NCI-H526 (cell line): ENCODE data around the gene ACTA2.

Source experiments
- DNase-seq, 2 experiments: peaks; one replicate each; lab custom pipeline; 2025; lab: John Stamatoyannopoulos, UW

ACTA2 gene

DNA sequence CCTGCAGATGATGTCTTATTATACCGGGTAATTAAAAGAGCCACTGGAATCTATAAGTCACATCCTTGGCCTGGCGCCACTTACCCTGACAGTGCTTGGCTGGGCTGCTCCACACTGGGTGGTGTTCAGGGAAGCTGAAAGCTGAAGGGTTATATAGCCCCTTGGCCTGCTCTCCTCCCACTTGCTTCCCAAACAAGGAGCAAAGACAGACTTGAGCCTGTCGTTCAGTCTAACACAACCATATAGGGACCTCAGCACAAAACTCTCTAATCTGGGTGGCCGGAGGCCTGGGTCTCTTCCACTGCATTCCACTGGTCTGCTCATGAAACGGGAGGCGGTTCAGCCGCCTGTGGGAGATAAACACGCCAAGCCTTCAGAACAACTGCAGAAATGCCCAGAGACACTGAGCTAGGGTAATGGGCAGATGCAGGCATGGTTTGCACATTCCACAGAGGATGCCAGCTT lies at the start of gene ACTA2:
TSS of gene ACTA2 (minus strand) at position 127 of the 465 bp plus-strand sequence. CDS start 3,843 bp downstream, outside the sequence.
- DNase-seq, result no peak

DNA sequence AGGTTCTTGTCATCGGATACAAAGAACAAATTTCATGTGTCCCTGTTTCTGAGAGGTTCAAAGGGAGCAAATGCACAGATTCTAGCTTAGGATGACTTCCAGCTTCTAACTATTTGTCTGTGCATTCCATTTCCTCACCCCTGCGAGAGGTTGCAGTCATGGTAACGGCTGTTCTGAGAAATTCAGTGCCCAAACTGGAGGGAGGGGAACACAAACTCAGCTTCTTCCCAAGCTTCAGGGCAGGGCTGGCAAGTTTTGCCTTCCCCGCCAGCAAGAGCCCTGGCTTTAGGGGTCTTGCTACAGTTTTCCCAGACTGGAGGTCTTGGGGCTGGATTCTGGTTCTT lies 49.1 kb upstream of the ACTA2 start:
- no peak for DNase-seq

- DNase-seq, result no peak
Observed at GRCh38 chr10:89001024-89001728, 48.6 kb upstream of the ACTA2 start.

DNA sequence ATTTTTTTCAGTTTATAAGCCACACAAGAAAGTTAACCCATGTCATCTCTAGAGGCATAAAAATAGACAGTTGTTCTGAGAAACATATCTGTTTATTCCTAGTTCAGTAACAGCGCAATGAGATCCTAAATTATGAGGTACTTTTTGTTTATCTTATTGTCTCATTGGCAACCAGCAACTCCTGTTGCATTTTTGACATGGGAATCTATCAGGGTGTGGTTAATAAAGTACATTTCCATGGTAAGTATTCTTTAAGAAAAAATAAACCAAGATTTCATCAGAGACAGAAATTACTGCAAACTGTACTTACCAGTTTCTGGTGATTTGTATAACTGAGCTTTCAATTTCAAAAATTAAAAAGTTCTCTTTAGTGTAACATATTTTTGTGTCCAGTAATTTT lies 47.1 kb upstream of the ACTA2 start:
- no peak for DNase-seq

DNA sequence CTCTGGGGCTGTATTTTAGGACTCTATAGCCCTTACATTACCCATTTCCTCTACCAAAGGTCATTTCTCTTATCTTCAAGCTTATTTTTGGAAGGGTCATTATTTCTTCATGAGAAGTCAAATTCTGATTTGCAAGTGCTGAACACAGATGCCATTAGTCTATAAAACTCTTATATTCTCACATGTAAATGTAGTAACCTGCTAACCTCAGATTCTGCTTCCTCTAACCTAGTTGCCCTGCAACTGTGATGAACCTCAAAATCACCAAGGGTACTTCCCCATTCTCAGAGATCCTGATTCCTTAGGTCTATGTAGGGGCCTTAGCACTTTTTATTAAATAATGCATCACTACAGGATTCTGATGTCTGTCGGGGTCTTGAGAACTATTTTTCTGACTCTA lies 44.4 kb upstream of the ACTA2 start:
- DNase-seq, result no peak

- DNase-seq, result no peak
Observed at GRCh38 chr10:88995156-88995876, 42.7 kb upstream of the ACTA2 start.

DNA sequence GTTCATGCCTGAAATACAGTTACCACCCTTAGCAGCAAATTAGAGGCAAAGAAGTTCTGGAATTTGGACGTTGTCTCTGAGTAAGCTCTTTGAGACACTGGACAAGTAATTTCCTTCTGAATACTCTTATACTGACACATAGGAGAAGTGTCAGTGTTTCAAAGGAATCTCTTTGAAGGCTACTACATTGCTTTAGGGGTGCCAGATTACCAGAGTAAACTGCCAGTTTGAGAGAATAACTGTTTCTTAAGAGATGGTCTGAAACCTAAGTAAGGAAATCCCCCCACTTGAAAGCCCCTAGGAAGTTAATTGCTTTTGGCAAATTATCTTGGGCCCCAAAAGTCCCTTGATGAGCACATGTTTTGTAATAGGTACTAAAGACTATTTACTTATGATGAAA lies 41.4 kb upstream of the ACTA2 start:
- no peak for DNase-seq

GRCh38 chr10:88992921-88993524 lies 40.5 kb upstream of the ACTA2 start:
- DNase-seq, result peak in 1 of 2 experiments; percentile 1

DNA sequence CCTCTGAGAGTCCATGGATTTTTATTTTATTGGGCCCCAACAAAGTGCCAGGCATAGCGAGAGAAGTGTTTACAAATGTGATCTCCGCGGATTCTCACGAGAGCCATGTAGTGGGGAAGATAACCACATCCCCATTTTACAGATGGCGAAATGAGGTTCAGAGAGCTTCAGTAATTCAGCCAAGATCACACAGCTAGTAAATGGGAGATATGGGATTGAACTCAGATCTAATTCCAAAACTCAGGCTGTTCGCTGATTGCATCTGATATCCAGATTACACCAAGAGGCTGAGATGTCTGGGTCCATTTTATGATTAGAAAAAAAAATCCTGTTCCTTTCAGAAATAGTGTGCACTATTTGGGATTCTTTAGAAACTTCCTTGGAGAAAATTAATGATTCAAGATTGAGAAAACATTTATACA lies 39.3 kb upstream of the ACTA2 start:
- no peak for DNase-seq

GRCh38 chr10:88991161-88991898 lies 38.8 kb upstream of the ACTA2 start:
- DNase-seq, result peak in 1 of 2 experiments; percentile 63

DNA sequence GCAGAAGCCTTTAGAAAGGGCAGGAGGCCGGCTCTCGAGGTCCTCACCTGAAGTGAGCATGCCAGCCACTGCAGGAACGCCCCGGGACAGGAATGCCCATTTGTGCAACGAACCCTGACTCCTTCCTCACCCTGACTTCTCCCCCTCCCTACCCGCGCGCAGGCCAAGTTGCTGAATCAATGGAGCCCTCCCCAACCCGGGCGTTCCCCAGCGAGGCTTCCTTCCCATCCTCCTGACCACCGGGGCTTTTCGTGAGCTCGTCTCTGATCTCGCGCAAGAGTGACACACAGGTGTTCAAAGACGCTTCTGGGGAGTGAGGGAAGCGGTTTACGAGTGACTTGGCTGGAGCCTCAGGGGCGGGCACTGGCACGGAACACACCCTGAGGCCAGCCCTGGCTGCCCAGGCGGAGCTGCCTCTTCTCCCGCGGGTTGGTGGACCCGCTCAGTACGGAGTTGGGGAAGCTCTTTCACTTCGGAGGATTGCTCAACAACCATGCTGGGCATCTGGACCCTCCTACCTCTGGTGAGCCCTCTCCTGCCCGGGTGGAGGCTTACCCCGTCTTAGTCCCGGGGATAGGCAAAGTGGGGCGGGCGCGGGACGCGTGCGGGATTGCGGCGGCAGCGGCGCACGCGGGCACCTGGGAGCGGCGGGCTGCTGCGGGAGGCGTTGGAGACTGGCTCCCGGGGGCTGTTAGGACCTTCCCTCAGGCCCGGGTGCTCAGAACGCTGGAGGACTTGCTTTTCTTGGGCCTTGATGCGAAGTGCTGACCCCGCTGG lies 38.0 kb upstream of the ACTA2 start, which contains the start of gene FAS:
TSS of gene FAS (plus strand) at position 415 of the 777 bp plus-strand sequence. CDS start at position 494, 79 bp downstream.
- peak; percentile 16 to 73 for DNase-seq

GRCh38 chr10:88989824-88990383 lies 37.3 kb upstream of the ACTA2 start:
- no peak for DNase-seq

DNA sequence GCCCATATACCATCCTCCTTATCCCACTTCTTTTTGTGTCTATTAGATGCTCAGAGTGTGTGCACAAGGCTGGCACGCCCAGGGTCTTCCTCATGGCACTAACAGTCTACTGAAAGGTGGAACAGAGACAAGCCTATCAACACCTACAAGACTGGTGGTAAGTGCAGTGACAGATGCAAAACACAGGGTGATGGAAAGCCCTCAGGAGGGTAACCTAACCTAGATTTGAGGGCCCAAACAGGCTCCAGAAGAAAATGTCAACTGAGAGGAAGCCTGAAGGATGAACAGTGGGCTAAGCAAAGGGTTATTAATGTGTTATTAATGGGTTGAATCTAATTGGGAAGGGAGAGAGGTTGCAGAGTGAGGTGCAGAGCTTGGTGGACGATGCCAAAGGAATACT lies 36.9 kb upstream of the ACTA2 start:
- no peak for DNase-seq

GRCh38 chr10:88987840-88988239 lies 35.3 kb upstream of the ACTA2 start:
- DNase-seq, result no peak

GRCh38 chr10:88987243-88987725 lies 34.7 kb upstream of the ACTA2 start:
- DNase-seq, result no peak

GRCh38 chr10:88986549-88987242 lies 34.1 kb upstream of the ACTA2 start:
- DNase-seq, result peak in 1 of 2 experiments; percentile 25

DNA sequence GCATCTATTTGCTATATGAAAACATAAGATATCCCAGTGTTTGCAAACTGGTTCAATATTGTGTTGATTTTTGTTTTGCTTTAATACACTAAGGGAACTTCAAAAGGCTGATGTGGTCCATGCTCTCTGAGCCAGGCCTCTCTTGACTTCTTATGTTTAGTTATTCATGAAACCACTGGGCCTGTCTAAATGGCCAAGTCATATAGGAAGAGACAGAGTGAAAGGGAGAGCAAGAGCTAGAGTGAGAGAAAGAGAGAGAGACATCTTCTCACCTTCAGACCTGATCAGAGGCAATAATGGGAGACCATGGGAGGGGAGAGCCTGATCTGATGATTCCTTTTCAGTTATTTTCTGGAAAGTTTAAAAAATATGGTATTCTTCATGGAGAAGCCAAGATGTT lies 32.0 kb upstream of the ACTA2 start:
- DNase-seq, result no peak

GRCh38 chr10:88983939-88984338 lies 31.4 kb upstream of the ACTA2 start:
- no peak for DNase-seq

GRCh38 chr10:88983206-88983605 lies 30.6 kb upstream of the ACTA2 start:
- no peak for DNase-seq

- no peak for DNase-seq
Observed at GRCh38 chr10:88982366-88982765, 29.8 kb upstream of the ACTA2 start.
